PFSK-1 (cell line): ENCODE data around the gene PRKD1.

ENCODE experiments used
- POLR2AphosphoS5 ChIP-seq: IDR thresholded peaks from 2 replicates; pipeline ENCODE4 v1.6.1; 2012; ENCODE audit warnings: low read depth, mild to moderate bottlenecking, control low read depth, low read length, moderate library complexity
- TAF1 ChIP-seq: IDR thresholded peaks from 2 replicates; pipeline ENCODE4 v1.6.1; 2012; ENCODE audit warnings: low read length, control low read depth, borderline replicate concordance; ENCODE audit not compliant: insufficient read depth

DNA sequence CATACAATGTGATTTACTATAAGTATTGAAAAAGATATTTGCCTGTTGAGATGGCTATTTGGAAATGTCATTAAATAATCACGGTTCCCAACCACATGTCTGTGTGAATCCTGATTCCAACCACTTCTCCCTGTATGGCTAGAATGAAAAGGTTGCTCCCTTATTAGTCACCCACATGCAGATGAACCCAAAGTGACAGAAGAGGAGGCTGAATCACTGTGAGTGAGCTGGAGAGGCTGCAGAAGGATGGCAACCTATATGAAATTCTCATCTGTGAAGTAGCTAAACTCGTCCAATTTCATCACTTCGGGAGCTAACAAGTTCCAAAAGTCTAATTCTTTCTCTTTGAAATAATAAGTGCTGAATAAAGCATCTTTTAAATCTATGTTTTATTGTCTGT is 300.5 kb downstream of the PRKD1 start:
- TF ChIP-seq POLR2AphosphoS5 = no peak
- no peak for TF ChIP-seq TAF1
